Measurements from ENCODE around the gene METTL25.
A peak's percentile ranks its signal among the peaks of the same experiment; 100 is the strongest.

METTL25 gene

DNA sequence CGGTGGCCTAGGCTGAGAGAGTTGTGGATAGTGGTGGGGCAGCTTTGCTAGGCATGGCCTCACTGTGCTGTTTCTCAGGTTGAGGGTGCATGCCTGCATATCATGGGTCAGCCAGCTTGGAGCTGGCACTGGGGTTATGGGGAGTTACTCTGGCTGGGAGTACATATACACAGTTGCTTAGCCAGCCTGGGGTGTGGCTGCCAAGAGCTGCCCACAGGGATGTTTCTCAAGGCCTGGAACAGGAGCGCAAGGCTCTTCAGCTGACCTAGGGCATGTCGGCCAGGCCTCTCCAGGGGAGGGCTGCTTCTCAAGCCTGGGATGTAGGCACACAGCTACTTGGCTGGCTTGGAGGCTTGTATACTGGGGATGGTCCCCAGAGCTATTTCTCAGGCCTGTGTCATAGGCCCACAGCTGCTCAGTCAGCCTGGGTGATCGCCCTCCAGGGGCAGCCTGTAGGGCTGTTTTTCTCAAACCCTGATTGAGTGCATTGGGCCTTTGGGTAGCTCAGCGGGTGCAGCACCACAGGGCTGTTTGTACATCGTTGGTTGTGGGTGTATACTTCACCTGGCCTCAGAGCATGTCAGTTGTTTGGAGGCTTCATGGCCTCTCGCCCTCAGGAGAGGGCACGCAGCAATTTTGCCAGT lies 114.9 kb downstream of the METTL25 start:
- no peak for DNase-seq (ENCODE audit: low spot score)

GRCh38 chr12:82474181-82474797 lies 116.0 kb downstream of the METTL25 start:
- no peak for DNase-seq (ENCODE audit: low spot score)

DNA sequence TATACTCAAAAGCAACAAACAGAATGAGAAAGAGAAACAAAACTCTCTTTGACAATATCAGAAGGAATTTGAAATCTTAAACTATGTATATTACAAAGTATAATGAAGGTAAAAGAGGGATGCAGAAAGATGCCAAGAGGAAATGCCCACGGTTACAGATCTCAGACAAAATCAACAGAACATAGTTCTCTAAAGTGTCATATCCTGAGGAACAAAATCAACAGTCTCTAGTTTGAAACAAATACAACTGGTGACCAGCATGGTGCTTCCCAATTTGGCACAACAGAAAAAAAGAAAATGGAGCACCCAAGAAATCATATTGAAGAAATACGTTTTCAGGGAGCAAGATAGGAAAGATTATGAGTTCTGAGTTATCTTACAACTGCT lies 116.5 kb downstream of the METTL25 start:
- DNase-seq (ENCODE audit: low spot score) = no peak

- DNase-seq (ENCODE audit: low spot score) = no peak
These were observed 116.9 kb downstream of the METTL25 start for GRCh38 chr12:82475211-82475610.

- no peak for DNase-seq (ENCODE audit: low spot score)
These were observed 118.2 kb downstream of the METTL25 start for GRCh38 chr12:82476511-82476910.

DNA sequence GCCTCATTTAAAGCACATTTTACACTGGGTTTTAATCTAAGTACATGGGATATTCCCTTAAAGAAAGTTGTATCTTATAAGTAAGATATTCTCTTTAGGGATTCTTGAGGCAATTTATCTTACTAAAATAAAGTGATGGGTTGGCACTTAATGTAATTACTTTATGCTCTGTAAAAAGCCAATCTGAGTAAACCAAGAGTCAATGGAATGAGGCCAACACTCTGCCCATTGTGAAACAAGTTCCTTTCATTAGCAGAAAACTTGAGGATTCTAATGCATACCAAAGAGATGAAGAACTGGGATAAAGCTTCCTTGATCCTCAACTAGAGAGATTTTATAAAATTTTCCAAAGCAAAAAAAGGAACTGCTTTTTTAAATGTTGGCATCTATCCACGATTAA lies 121.2 kb downstream of the METTL25 start:
- DNase-seq (ENCODE audit: low spot score) = no peak

DNA sequence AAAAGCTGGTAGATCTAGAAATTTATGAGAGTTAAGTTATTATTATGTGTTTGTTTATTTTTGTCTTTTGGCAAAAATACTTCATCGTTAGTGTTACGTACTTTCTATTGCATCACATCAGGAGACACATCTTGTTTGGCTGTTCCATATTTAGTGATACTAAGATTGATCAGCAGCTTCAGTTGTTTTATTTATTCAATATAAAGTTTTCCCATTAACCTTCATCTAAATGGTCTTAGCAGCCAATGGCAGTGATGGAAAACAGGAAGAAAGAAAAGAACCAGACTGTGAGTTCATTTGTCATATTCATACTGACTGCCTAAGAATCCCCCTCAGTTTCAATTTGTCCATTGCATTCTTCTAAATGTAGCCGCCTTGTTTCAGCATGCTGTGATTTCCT lies 122.3 kb downstream of the METTL25 start:
- DNase-seq (ENCODE audit: low spot score) = no peak

- DNase-seq (ENCODE audit: low spot score) = no peak
These were observed 123.6 kb downstream of the METTL25 start for GRCh38 chr12:82481954-82482353.

DNA sequence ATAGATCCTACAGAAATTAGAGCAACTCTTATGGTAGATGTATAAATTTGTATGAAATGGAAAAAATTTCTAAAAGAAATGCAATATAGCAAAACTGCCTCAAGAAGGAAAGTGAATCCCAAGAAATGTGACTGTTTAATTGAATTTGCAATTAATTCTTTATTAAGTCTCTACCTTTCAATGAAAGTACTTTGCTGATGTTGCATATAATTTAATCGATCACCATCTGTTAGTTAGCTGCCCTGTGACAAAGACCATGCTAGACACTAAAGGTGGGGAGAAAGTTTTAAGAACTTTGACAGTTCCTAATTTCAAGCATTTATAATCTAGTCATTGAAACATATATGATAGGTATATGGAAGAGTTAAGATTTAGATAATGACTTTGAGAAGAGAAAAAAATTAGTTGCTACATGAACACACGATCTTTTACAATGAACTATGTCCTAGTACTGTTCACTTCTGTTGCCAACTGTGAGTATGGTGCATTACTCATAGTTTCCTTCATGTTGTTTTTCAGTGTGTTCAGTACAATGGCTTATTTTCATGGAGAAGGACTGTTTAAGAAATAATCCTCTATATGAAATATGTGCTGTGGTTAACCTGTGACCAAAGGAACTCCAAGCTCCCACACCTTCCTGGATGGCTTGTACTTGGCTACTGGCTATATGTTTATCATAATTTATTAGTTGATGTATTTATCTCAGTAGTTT lies 128.4 kb downstream of the METTL25 start:
- no peak for DNase-seq (ENCODE audit: low spot score)

GRCh38 chr12:82504409-82504808 lies 146.1 kb downstream of the METTL25 start:
- DNase-seq (ENCODE audit: low spot score) = no peak

DNA sequence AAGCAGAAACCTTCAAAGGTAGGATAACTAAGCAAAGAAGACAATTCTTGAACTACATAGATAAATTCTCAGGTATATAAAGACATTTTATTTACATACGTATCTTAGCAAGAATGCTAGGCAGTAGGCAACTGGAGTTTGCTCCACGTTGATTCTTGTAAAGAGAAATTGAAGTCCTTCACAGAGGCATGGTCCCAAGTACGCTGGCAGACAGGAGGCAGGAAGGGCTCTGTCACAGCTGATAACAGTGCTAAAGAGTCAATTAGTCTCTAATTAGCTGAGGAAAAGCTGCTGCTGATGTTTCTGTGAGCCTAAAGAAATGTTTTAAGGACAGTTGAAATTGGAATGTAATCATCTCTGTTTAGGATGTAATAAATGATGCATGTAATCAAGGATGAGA lies 146.8 kb downstream of the METTL25 start:
- DNase-seq (ENCODE audit: low spot score) = no peak

GRCh38 chr12:82507686-82508085 lies 149.4 kb downstream of the METTL25 start:
- DNase-seq (ENCODE audit: low spot score) = no peak

DNA sequence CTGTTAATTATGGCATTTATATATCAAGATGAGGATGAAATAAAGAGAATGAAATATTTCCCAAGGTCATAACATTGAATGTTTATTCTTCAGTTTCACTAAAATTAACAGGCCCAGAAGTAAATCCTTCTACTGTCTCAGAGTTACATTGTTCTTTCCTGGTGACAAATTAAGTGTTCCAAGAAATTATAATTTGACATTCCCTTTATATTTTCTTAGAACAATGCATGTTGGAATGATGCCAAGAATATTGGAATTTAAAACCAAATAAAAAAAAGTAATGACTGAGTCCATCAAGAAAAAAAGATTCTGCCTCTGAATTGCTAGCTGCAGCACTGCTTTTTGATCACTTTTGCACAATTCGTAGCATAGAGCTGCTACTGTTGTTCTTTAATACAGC lies 152.1 kb downstream of the METTL25 start:
- no peak for DNase-seq (ENCODE audit: low spot score)

DNA sequence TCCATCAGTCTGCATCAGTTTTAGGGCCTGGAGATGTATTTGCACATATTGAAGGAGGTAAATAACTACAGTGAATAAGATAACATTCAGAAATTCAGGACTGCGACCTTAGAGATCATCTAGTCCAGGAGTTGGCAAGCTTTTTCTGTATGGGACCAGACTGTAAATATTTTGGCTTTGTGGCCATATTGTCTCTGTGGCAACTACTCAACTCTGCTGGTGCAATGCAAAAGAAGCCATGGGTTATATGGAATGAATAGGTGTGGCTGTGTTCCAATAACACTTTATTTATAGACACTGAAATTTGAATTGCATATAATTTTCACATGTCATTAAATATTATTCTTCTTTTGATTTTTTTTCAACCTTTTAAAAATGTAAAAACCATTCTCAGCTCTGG lies 156.6 kb downstream of the METTL25 start:
- no peak for DNase-seq (ENCODE audit: low spot score)

DNA sequence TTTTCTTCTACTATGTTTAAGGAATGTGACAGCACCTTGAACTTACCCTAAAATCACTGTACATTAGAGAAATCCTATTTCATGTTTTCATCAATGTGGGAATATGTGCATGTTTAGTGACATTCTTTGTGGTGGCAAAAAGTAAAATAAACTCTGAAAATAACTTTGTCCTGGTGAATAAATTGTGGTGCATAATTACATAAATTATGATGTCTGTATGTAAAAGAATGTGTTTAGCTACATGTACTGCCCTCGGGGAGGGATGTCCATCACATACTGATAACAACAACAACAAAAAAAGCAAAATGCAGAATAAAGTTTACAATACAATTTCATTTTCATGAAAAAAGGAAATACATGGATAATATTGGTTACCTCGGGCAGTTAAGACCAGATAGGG lies 157.3 kb downstream of the METTL25 start:
- no peak for DNase-seq (ENCODE audit: low spot score)

GRCh38 chr12:82517027-82517426 lies 158.7 kb downstream of the METTL25 start:
- no peak for DNase-seq (ENCODE audit: low spot score)

GRCh38 chr12:82517808-82518207 lies 159.5 kb downstream of the METTL25 start:
- DNase-seq (ENCODE audit: low spot score) = no peak

DNA sequence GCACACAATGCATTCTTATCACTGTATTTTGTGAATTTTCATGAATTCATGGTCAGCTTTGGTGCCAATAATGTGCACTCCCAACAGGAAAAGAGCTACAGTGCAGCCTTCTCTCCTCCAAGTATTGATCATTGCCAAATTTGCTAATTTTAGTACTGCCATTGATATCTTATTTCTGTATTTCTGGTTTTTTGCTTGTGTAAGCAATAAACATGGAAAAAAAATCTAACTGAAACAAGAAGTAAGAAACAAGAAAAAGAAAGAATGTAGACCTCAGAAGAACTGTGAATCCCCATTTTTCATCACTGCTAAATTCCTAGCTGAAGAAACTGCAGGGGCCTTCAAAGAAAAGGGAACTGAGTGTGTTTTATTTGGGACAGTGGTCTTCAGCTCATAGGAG lies 161.2 kb downstream of the METTL25 start:
- no peak for DNase-seq (ENCODE audit: low spot score)

DNA sequence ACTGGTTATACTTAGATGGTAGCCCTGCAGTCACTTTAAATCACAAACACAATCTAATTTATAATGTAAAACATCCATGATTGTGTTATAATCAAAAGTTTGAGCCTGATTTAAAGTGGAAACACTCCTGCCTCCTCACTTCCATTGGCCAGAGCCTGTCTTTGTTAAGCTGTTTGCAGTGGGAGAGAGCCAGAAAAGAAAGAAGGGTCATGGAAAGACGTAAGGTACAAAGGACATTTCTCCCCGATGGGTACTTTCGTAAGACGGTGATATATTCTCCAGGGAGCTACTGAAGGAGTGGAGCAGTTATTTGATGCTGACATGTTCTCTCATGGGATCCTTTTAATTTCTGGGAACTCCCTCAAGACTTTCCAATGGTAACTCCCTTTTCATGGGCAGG lies 164.0 kb downstream of the METTL25 start:
- no peak for DNase-seq (ENCODE audit: low spot score)

DNA sequence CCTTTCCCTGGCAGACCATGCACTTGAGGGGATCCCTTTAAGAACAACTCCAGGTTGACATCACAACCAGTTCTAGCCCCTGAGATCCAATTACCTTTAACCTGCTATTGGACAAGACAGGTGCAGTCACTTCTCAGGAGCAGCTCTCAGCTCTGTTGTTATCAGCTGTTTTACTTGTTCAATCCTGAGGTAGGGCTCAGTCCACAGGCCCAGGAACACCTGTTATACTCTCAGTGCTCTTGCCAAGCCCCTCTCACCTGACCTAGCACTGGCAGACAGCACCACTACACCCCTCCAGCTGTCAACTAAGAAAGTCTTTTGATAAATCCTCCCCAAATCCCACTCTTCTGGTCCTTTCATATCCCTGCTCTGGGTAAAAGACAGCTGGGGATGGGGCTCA lies 164.4 kb downstream of the METTL25 start:
- DNase-seq (ENCODE audit: low spot score) = no peak

GRCh38 chr12:82523996-82524395 lies 165.7 kb downstream of the METTL25 start:
- peak; percentile 17 for DNase-seq (ENCODE audit: low spot score)

DNA sequence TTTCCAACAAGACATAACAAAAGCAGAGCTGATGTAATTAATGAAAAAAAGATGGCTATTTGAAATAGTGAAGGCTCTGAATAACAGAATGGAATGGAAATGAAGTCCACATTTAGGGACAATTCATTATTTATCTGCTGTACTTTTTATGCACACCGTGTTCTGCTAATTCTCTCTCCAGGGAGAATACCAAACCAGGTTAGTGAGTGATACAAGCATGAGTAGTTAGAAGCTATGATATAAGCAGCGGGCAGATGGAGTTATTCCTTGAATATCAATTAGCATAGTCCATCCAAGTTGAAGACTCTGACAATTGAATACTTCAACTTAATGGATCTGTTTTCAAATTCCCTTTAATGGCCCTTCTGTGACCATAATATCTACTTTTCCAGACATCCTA lies 166.3 kb downstream of the METTL25 start:
- DNase-seq (ENCODE audit: low spot score) = no peak

- no peak for DNase-seq (ENCODE audit: low spot score)
These were observed 167.3 kb downstream of the METTL25 start for GRCh38 chr12:82525616-82526015.

Measured in HuH-7.5 (cell line).